ENCODE measurements around the gene TRIM56.
"Not testable (repeated sequence)": the region's sequence is repeated elsewhere in the genome, so short reads cannot be mapped to it uniquely, and the experiment has no call there.

Gene TRIM56

DNA sequence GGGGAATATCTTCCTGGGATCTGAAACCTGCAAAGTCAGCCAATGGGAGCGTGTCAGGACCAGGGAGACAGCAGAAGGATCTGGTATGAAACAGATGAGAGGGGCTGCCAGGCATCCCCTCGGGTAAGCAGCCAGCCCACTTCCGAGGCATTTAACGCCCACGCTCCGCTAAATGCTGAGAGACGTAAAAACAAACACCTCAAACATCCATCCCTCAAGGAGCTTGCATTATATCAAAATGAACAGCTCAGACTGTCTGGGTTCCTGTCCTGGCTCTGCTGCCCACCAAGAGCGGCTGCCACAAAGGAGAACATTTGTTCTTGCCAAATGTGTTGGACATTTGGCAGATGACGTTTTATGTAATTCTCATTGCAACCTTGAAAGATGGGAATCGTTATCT is 34.6 kb downstream of the TRIM56 start:
- Histone ChIP-seq H3K4me2 (ENCODE audit: low read length) (no peak overlapping the region), H2AFZ (no peak overlapping the region), H3K27ac (no peak overlapping the region), H3K4me1 (no peaks in the 10 kb centered on the region), H3K79me2 (no peaks in the 10 kb centered on the region), H3K9ac (no peak overlapping the region), H3K9me3 (ENCODE audit: control insufficient read depth, low read length) (no peaks in the 10 kb centered on the region), H3K36me3 (ENCODE audit: control insufficient read depth, insufficient read depth, low read length) (no peaks in the 10 kb centered on the region), H3K4me3 (ENCODE audit: low read depth, low read length) (no peak overlapping the region), H3K27me3 (ENCODE audit: control insufficient read depth, insufficient read depth, low read length) (no peaks in the 10 kb centered on the region)
- TF ChIP-seq, protein P1, sequence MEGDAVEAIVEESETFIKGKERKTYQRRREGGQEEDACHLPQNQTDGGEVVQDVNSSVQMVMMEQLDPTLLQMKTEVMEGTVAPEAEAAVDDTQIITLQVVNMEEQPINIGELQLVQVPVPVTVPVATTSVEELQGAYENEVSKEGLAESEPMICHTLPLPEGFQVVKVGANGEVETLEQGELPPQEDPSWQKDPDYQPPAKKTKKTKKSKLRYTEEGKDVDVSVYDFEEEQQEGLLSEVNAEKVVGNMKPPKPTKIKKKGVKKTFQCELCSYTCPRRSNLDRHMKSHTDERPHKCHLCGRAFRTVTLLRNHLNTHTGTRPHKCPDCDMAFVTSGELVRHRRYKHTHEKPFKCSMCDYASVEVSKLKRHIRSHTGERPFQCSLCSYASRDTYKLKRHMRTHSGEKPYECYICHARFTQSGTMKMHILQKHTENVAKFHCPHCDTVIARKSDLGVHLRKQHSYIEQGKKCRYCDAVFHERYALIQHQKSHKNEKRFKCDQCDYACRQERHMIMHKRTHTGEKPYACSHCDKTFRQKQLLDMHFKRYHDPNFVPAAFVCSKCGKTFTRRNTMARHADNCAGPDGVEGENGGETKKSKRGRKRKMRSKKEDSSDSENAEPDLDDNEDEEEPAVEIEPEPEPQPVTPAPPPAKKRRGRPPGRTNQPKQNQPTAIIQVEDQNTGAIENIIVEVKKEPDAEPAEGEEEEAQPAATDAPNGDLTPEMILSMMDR (IDR thresholded peaks at IDR 0.05) = no peak

DNA sequence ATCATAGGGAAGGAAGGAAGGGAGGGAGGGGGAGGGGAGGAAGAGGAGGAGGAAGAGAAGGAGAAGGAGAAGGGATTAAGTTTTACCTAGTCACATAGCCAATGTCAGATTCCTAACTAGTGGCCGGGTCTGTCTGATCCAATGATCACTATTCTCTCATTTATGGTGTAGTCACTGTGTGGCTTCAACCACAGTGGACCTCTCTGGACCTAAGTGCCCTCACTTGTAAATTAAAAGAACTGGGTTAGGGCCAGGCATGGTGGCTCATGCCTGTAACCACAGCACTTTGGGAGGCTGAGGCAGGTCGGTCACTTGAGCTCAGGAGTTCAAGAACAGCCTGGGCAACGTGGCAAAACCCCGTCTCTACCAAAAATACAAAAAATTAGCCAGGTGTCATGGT is 35.0 kb downstream of the TRIM56 start:
- Histone ChIP-seq H3K27me3 (ENCODE audit: control insufficient read depth, insufficient read depth, low read length) (no peaks in the 10 kb centered on the region), H3K36me3 (ENCODE audit: control insufficient read depth, insufficient read depth, low read length) (no peaks in the 10 kb centered on the region), H3K4me1 (no peaks in the 10 kb centered on the region), H3K9ac (no peak overlapping the region), H2AFZ (no peak overlapping the region), H3K4me3 (ENCODE audit: low read depth, low read length) (no peak overlapping the region), H3K4me2 (ENCODE audit: low read length) (no peak overlapping the region), H3K79me2 (no peaks in the 10 kb centered on the region), H3K27ac (no peak overlapping the region), H3K9me3 (ENCODE audit: control insufficient read depth, low read length) (no peaks in the 10 kb centered on the region)
- TF ChIP-seq, protein P1 (IDR thresholded peaks at IDR 0.05) = no peak

DNA sequence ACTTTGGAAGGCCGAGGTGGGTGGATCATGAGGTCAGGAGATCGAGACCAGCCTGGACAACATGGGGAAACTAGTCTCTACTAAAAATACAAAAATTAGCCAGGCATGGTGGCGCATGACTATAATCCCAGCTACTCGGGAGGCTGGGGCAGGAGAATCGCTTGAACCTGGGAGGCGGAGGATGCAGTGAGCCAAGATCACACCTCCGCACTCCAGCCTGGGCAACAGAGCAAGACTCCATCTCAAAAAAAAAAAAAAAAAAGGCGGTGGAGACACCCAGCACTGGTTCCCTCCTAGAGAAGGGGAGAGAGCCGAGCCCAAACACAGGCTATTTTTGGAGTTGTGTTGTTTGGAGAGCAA is 36.3 kb downstream of the TRIM56 start:
- H3K4me2 ChIP-seq (ENCODE audit: low read length); H3K9me3 ChIP-seq (ENCODE audit: control insufficient read depth, low read length); H3K4me3 ChIP-seq (ENCODE audit: low read depth, low read length); H3K36me3 ChIP-seq (ENCODE audit: control insufficient read depth, insufficient read depth, low read length); H3K4me1 ChIP-seq; H3K9ac ChIP-seq; H3K27me3 ChIP-seq (ENCODE audit: control insufficient read depth, insufficient read depth, low read length); H3K79me2 ChIP-seq: not testable (repeated sequence)
- H2AFZ ChIP-seq = peak overlapping the region; percentile 88
- peak overlapping the region; percentile 5 for H3K27ac ChIP-seq

DNA sequence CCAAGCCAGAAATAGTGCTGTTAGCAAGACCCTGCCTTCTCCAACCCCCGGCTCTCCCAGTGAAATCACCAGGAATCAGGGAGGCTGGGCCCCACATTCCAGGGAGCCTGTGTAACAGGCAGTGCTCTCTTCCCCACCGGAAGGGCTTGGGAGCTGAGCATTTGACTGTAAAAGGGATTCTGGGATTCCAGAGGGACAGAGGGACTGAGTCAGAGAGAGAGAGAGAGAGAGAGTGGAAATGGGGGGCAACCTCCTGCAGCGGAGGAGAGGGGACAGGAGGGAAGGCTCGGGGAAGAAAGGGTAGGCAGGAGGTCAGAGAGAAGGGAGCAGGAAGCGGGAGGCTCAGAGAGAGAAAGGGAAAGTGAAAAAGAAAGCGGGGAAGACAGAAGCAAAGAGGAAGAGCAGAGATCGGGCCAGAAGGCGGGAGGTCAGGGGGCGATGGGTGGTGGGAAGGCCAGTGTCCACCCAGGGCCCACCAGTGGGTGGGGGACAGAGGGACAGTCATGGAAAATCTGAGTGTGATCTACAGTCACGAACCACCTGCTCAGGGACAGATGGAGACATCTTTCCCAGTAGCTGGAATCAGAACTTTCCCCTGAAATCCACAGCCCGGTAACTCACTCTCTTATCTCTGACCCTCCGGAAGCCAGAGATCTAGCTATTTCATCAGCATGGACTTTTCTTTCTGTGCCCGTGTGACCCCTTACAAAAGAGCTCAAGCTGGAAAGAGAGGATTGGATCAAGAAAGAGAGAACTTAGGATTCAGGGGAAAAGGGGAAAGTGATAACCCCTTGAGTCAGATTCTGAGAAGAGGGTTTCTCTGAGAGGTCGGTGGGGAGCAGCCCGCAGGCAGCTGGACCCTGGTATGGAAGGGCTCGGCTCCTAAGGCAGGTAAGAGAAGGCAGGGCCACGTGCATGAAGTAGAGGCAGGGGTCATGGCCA is 37.0 kb downstream of the TRIM56 start:
- no peaks in the 10 kb centered on the region for H3K36me3 ChIP-seq (ENCODE audit: control insufficient read depth, insufficient read depth, low read length)
- peak overlapping the region; percentile 40 for H3K4me2 ChIP-seq (ENCODE audit: low read length)
- H3K27ac ChIP-seq = peak overlapping the region; percentile 5
- TF ChIP-seq, protein P1 (IDR thresholded peaks at IDR 0.05) = no peak
- H3K9me3 ChIP-seq (ENCODE audit: control insufficient read depth, low read length) = no peaks in the 10 kb centered on the region
- H3K4me1 ChIP-seq = peaks cover 8% of the 10 kb centered on the region
- no peak overlapping the region for H3K9ac ChIP-seq
- peak overlapping the region; percentile 88 for H2AFZ ChIP-seq
- H3K27me3 ChIP-seq (ENCODE audit: control insufficient read depth, insufficient read depth, low read length) = no peaks in the 10 kb centered on the region
- H3K79me2 ChIP-seq = no peaks in the 10 kb centered on the region
- H3K4me3 ChIP-seq (ENCODE audit: low read depth, low read length) = peak overlapping the region; percentile 14

DNA sequence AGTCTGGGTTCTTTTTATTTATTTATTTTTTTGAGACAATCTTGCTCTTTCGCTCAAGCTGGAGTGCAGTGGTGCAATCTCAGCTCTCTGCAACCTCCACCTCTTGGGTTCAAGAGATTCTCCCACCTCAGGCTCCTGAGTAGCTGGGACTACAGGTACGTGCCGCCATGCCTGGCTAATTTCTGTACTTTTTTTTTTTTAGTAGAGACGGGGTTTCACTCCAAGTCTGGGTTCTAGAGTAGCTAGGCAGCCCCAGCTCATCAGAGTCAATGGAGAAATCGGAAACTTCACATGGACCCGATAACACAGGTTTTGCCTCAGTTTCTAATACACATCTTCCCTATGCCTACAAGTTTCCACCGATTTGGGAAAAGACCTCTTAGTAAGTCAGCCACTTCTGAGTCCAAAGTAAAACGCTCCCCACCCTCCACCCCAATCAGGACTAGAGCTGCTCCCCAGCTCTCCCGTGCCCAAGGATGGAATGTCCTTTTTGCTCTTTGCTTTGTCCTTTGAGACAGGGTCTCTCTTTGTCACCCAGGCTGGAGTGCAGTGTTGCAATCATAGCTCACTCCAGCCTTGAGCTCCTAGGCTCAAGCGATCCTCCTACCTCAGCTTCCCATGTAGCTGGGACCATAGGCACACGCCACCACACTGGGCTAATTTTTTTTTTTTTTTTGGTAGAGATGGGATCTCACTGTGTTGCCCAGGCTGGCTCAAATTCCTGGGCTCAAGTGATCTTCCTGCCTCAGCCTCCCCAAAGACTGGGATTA is 37.8 kb downstream of the TRIM56 start:
- H3K9me3 ChIP-seq (ENCODE audit: control insufficient read depth, low read length) = no peaks in the 10 kb centered on the region
- no peaks in the 10 kb centered on the region for H3K27me3 ChIP-seq (ENCODE audit: control insufficient read depth, insufficient read depth, low read length)
- H3K79me2 ChIP-seq = no peaks in the 10 kb centered on the region
- TF ChIP-seq, protein P1 (IDR thresholded peaks at IDR 0.05) = no peak
- no peaks in the 10 kb centered on the region for H3K36me3 ChIP-seq (ENCODE audit: control insufficient read depth, insufficient read depth, low read length)
- H3K27ac ChIP-seq = no peak overlapping the region
- H2AFZ ChIP-seq = no peak overlapping the region
- peaks cover 8% of the 10 kb centered on the region for H3K4me1 ChIP-seq
- no peak overlapping the region for H3K4me2 ChIP-seq (ENCODE audit: low read length)
- no peak overlapping the region for H3K9ac ChIP-seq
- no peak overlapping the region for H3K4me3 ChIP-seq (ENCODE audit: low read depth, low read length)
